ENCODE data around the gene ADCK1. TPM values are rescaled to one million over a fixed set of nuclear protein-coding genes. Genes with fewer than 3 reads are reported as not detected.
"Not testable (repeated sequence)": the region's sequence is repeated elsewhere in the genome, so short reads cannot be mapped to it uniquely, and the experiment has no call there.

ADCK1 gene
- total and polyA plus RNA-seq, 5 experiments from 2014 or later: 5.2 to 7.3 (median 7.0) TPM

GRCh38 chr14:77872152-77872551 lies 72.2 kb downstream of the ADCK1 start:
- peaks cover 25 to 40% (median 40%) of the 10 kb centered on the region in 3 donors for H3K36me3 Mint-ChIP-seq
- H3K9me3 Mint-ChIP-seq: peaks cover 0 to 28% (median 2%) of the 10 kb centered on the region in 9 donors
- POLR2A ChIA-PET: no interaction called here
- H3K27me3 Mint-ChIP-seq: no peaks in the 10 kb centered on the region
- H3K4me3 Mint-ChIP-seq: no peak overlapping the region
- DNase-seq: no peak
- ATAC-seq: no peak
- H3K4me1 Mint-ChIP-seq: peaks cover 0 to 7% (median 5%) of the 10 kb centered on the region in 4 donors
- no peak overlapping the region for H3K27ac Mint-ChIP-seq

GRCh38 chr14:77872983-77873382 lies 73.1 kb downstream of the ADCK1 start:
- Mint-ChIP-seq H3K4me3 (no peak overlapping the region), H3K9me3 (peaks cover 0 to 28% (median 2%) of the 10 kb centered on the region in 9 donors), H3K27ac (no peak overlapping the region), H3K4me1 (peaks cover 0 to 5% (median 2%) of the 10 kb centered on the region in 4 donors), H3K36me3 (peaks cover 25 to 40% (median 38%) of the 10 kb centered on the region in 3 donors), H3K27me3 (no peaks in the 10 kb centered on the region)
- POLR2A ChIA-PET: no interaction called here
- DNase-seq (no peak), ATAC-seq (no peak)

- no peak for DNase-seq
- H3K9me3 Mint-ChIP-seq: peaks cover 0 to 22% (median 2%) of the 10 kb centered on the region in 9 donors
- H3K27ac Mint-ChIP-seq: no peak overlapping the region
- no peak overlapping the region for H3K4me3 Mint-ChIP-seq
- no peak for ATAC-seq
- H3K4me1 Mint-ChIP-seq: peaks cover 0 to 3% (median 1%) of the 10 kb centered on the region in 4 donors
- H3K36me3 Mint-ChIP-seq: peaks cover 20 to 29% (median 25%) of the 10 kb centered on the region in 3 donors
- H3K27me3 Mint-ChIP-seq: no peaks in the 10 kb centered on the region
- POLR2A ChIA-PET: no interaction called here
Measured at GRCh38 chr14:77878783-77879182, 78.9 kb downstream of the ADCK1 start.

- peaks cover 0 to 10% (median 0%) of the 10 kb centered on the region in 9 donors for H3K9me3 Mint-ChIP-seq
- POLR2A ChIA-PET: no interaction called here
- peaks cover 0 to 3% (median under 1%) of the 10 kb centered on the region in 4 donors for H3K4me1 Mint-ChIP-seq
- no peak overlapping the region for H3K4me3 Mint-ChIP-seq
- H3K27ac Mint-ChIP-seq: no peak overlapping the region
- no peaks in the 10 kb centered on the region for H3K27me3 Mint-ChIP-seq
- peaks cover 14 to 17% (median 15%) of the 10 kb centered on the region in 3 donors for H3K36me3 Mint-ChIP-seq
- no peak for DNase-seq
- ATAC-seq: no peak
Measured at GRCh38 chr14:77880056-77880455, 80.1 kb downstream of the ADCK1 start.

GRCh38 chr14:77882098-77882497 lies 82.2 kb downstream of the ADCK1 start:
- no peak for ATAC-seq
- peaks cover 0 to 3% (median 1%) of the 10 kb centered on the region in 4 donors for H3K4me1 Mint-ChIP-seq
- H3K9me3 Mint-ChIP-seq: peaks cover 0 to 3% (median 0%) of the 10 kb centered on the region in 9 donors
- no peak overlapping the region for H3K4me3 Mint-ChIP-seq
- POLR2A ChIA-PET: no interaction called here
- H3K36me3 Mint-ChIP-seq: peaks cover 4 to 17% (median 14%) of the 10 kb centered on the region in 3 donors
- DNase-seq: no peak
- H3K27me3 Mint-ChIP-seq: no peaks in the 10 kb centered on the region
- H3K27ac Mint-ChIP-seq: no peak overlapping the region

- Mint-ChIP-seq H3K36me3 (peaks cover 9 to 22% (median 19%) of the 10 kb centered on the region in 3 donors), H3K9me3 (peaks cover 0 to 3% (median under 1%) of the 10 kb centered on the region in 9 donors), H3K27ac (no peak overlapping the region), H3K27me3 (no peaks in the 10 kb centered on the region), H3K4me1 (peaks cover 0 to 3% (median 1%) of the 10 kb centered on the region in 4 donors), H3K4me3 (no peak overlapping the region)
- ATAC-seq (no peak), DNase-seq (no peak)
- POLR2A ChIA-PET: no interaction called here
Measured at GRCh38 chr14:77882636-77883035, 82.7 kb downstream of the ADCK1 start.

GRCh38 chr14:77883131-77883846 lies 83.4 kb downstream of the ADCK1 start:
- POLR2A ChIA-PET: no interaction called here
- H3K27me3 Mint-ChIP-seq: no peaks in the 10 kb centered on the region
- ATAC-seq (no peak), DNase-seq (no peak)
- H3K4me3 Mint-ChIP-seq: no peak overlapping the region
- H3K4me1 Mint-ChIP-seq: peaks cover 0 to 3% (median 1%) of the 10 kb centered on the region in 4 donors
- peaks cover 3 to 8% (median 7%) of the 10 kb centered on the region in 9 donors for H3K9me3 Mint-ChIP-seq
- H3K27ac Mint-ChIP-seq: no peak overlapping the region
- H3K36me3 Mint-ChIP-seq: peaks cover 16 to 29% (median 26%) of the 10 kb centered on the region in 3 donors

GRCh38 chr14:77883847-77884238 lies 83.9 kb downstream of the ADCK1 start:
- DNase-seq (no peak), ATAC-seq (no peak)
- H3K27me3 Mint-ChIP-seq: no peaks in the 10 kb centered on the region
- no peak overlapping the region for H3K27ac Mint-ChIP-seq
- peaks cover 5 to 14% (median 9%) of the 10 kb centered on the region in 9 donors for H3K9me3 Mint-ChIP-seq
- no peak overlapping the region for H3K4me3 Mint-ChIP-seq
- POLR2A ChIA-PET: no interaction called here
- peaks cover 0 to 3% (median 1%) of the 10 kb centered on the region in 4 donors for H3K4me1 Mint-ChIP-seq
- H3K36me3 Mint-ChIP-seq: peaks cover 21 to 34% (median 31%) of the 10 kb centered on the region in 3 donors

- H3K9me3 Mint-ChIP-seq: peaks cover 5 to 23% (median 13%) of the 10 kb centered on the region in 9 donors
- no peak overlapping the region for H3K4me3 Mint-ChIP-seq
- H3K27ac Mint-ChIP-seq: peak overlapping the region in 1 of 10 donors; percentile 38
- no peak for DNase-seq
- ATAC-seq: no peak
- H3K36me3 Mint-ChIP-seq: peaks cover 33 to 46% (median 46%) of the 10 kb centered on the region in 3 donors
- POLR2A ChIA-PET: no interaction called here
- no peaks in the 10 kb centered on the region for H3K27me3 Mint-ChIP-seq
- H3K4me1 Mint-ChIP-seq: peaks cover 0 to 3% (median 1%) of the 10 kb centered on the region in 4 donors
Measured at GRCh38 chr14:77885367-77885766, 85.5 kb downstream of the ADCK1 start.

GRCh38 chr14:77886010-77886409 lies 86.1 kb downstream of the ADCK1 start:
- no peak overlapping the region for H3K4me3 Mint-ChIP-seq
- H3K27ac Mint-ChIP-seq: peak overlapping the region in 1 of 10 donors; percentile 23
- H3K9me3 Mint-ChIP-seq: peaks cover 5 to 24% (median 13%) of the 10 kb centered on the region in 9 donors
- POLR2A ChIA-PET: no interaction called here
- no peak for ATAC-seq
- DNase-seq: no peak
- H3K27me3 Mint-ChIP-seq: no peaks in the 10 kb centered on the region
- H3K4me1 Mint-ChIP-seq: peaks cover 0 to 5% (median 1%) of the 10 kb centered on the region in 4 donors
- H3K36me3 Mint-ChIP-seq: peaks cover 35 to 48% (median 47%) of the 10 kb centered on the region in 3 donors

- DNase-seq, ATAC-seq, POLR2A ChIA-PET, H3K4me1 Mint-ChIP-seq, H3K27me3 Mint-ChIP-seq, H3K4me3 Mint-ChIP-seq, H3K27ac Mint-ChIP-seq: not testable (repeated sequence)
- Mint-ChIP-seq H3K9me3 (peaks cover 5 to 24% (median 13%) of the 10 kb centered on the region in 9 donors), H3K36me3 (peaks cover 39 to 62% (median 51%) of the 10 kb centered on the region in 3 donors)
Measured at GRCh38 chr14:77888903-77889302, 89.0 kb downstream of the ADCK1 start.

GRCh38 chr14:77889971-77890442 lies 90.1 kb downstream of the ADCK1 start:
- no peak for DNase-seq
- Mint-ChIP-seq H3K4me1 (peaks cover 0 to 5% (median 0%) of the 10 kb centered on the region in 4 donors), H3K4me3 (no peak overlapping the region), H3K27me3 (no peaks in the 10 kb centered on the region), H3K36me3 (peaks cover 39 to 69% (median 56%) of the 10 kb centered on the region in 3 donors), H3K27ac (no peak overlapping the region), H3K9me3 (peaks cover 5 to 24% (median 13%) of the 10 kb centered on the region in 9 donors)
- ATAC-seq: no peak
- POLR2A ChIA-PET: no interaction called here

GRCh38 chr14:77890873-77891272 lies 91.0 kb downstream of the ADCK1 start:
- POLR2A ChIA-PET: no interaction called here
- no peak for DNase-seq
- H3K4me1 Mint-ChIP-seq: peaks cover 0 to 3% (median 0%) of the 10 kb centered on the region in 4 donors
- H3K4me3 Mint-ChIP-seq: no peak overlapping the region
- no peaks in the 10 kb centered on the region for H3K27me3 Mint-ChIP-seq
- peaks cover 5 to 24% (median 13%) of the 10 kb centered on the region in 9 donors for H3K9me3 Mint-ChIP-seq
- peaks cover 39 to 68% (median 56%) of the 10 kb centered on the region in 3 donors for H3K36me3 Mint-ChIP-seq
- H3K27ac Mint-ChIP-seq: no peak overlapping the region
- ATAC-seq: no peak
